GM23248 (cell line): Measurements from ENCODE around the gene SH3BGRL2. TPM values are rescaled to one million over a fixed set of nuclear protein-coding genes. Genes with fewer than 3 reads are reported as not detected.
A peak's percentile ranks its signal among the peaks of the same experiment; 100 is the strongest.

Source experiments
- DNase-seq: peaks from one replicate; pipeline ENCODE4 v3.0.0-alpha.2; 2015
- H2AFZ ChIP-seq: fragments of 200-600 bp; sonication (generic); 2 replicates; pipeline ENCODE4 v1.6.1; 2016; ENCODE audit warnings: antibody characterized with exemption
- H3F3A ChIP-seq: fragments of 200-600 bp; sonication (generic); 2 replicates; pipeline ENCODE4 v1.6.1; 2016; ENCODE audit warnings: mild to moderate bottlenecking, antibody characterized with exemption, mixed run types; ENCODE audit not compliant: insufficient read depth
- H3K27ac ChIP-seq: fragments of 200-600 bp; sonication (generic); 2 replicates; pipeline ENCODE4 v1.5.1; 2016; ENCODE audit warnings: mild to moderate bottlenecking
- H3K27me3 ChIP-seq: fragments of 200-600 bp; sonication (generic); replicated peaks from 2 replicates; pipeline ENCODE4 v1.6.1; 2016; ENCODE audit warnings: mild to moderate bottlenecking; ENCODE audit not compliant: insufficient read depth
- H3K36me3 ChIP-seq: fragments of 200-600 bp; sonication (generic); 2 replicates; pipeline ENCODE4 v1.6.1; 2016; ENCODE audit warnings: low read depth, mild to moderate bottlenecking
- H3K4me1 ChIP-seq: fragments of 200-600 bp; sonication (generic); 2 replicates; pipeline ENCODE4 v1.6.1; 2016; ENCODE audit warnings: mild to moderate bottlenecking; ENCODE audit not compliant: insufficient read depth
- H3K4me2 ChIP-seq: fragments of 200-600 bp; sonication (generic); one replicate; pipeline ENCODE4 v1.6.1; 2016; ENCODE audit warnings: mild to moderate bottlenecking; ENCODE audit not compliant: unreplicated experiment
- H3K4me3 ChIP-seq: fragments of 200-600 bp; sonication (generic); 2 replicates; pipeline ENCODE4 v1.5.1; 2016; ENCODE audit warnings: mild to moderate bottlenecking
- H3K79me2 ChIP-seq: fragments of 200-600 bp; sonication (generic); 2 replicates; pipeline ENCODE4 v1.6.1; 2016; ENCODE audit warnings: mild to moderate bottlenecking; ENCODE audit not compliant: insufficient read depth
- H3K9ac ChIP-seq: fragments of 200-600 bp; sonication (generic); 2 replicates; pipeline ENCODE4 v1.6.1; 2016; ENCODE audit warnings: mild to moderate bottlenecking
- H3K9me2 ChIP-seq: fragments of 200-600 bp; sonication (generic); 2 replicates; pipeline ENCODE4 v1.6.1; 2016; ENCODE audit warnings: mixed run types, mild to moderate bottlenecking, moderate library complexity; ENCODE audit not compliant: insufficient read depth
- H3K9me3 ChIP-seq: fragments of 200-600 bp; sonication (generic); one replicate; pipeline ENCODE4 v1.6.1; 2017; ENCODE audit warnings: low read depth
- H4K20me1 ChIP-seq: fragments of 200-600 bp; sonication (generic); 2 replicates; pipeline ENCODE4 v1.6.0; 2016; ENCODE audit not compliant: insufficient read depth
- EZH2 ChIP-seq: fragments of 200-600 bp; sonication (generic); IDR thresholded peaks from 2 replicates; pipeline ENCODE4 v1.6.1; 2018; ENCODE audit warnings: antibody characterized with exemption, mild to moderate bottlenecking; ENCODE audit not compliant: insufficient read depth, poor library complexity, severe bottlenecking
- EZH2phosphoT487 ChIP-seq: fragments of 200-600 bp; sonication (generic); IDR thresholded peaks from 2 replicates; pipeline ENCODE4 v1.6.1; 2018; ENCODE audit warnings: antibody characterized with exemption, moderate library complexity, mild to moderate bottlenecking, low read depth; ENCODE audit not compliant: insufficient read depth
- WGBS, 2 experiments: methylation state at CpG; one replicate each; pipeline ENCODE4 v1.1.6; 2015 to 2017; ENCODE audit warnings: low lambda C conversion rate in 2 of 2, low coverage in 1 of 2; ENCODE audit errors: missing lambda C conversion rate in 2 of 2; 5-methylcytosine and 5-hydroxymethylcytosine counted together
- in situ Hi-C: fragments of 300-500 bp; cut with MboI; formaldehyde crosslinking; loops from 2 replicates; pipeline ENCODE4 v1.15.0; 2020
- polyA plus RNA-seq: library from polyadenylated mRNA; unstranded; fragments of >200 nt; fragmentation: Nextera tagmentation; extraction: Ambion mirVana; gene quantifications from 2 replicates; pipeline ENCODE4 v1.2.1, GENCODE V29; 2016
- total RNA-seq: library from RNA; depleted of rRNA; stranded (reverse); fragments of >200 nt; shearing (Covaris generic); gene quantifications from 2 replicates; pipeline ENCODE4 v1.2.3, GENCODE V29; 2014; rRNA removed

The SH3BGRL2 gene
- 0.89 and 2.2 TPM in 2 replicates for total RNA-seq
- polyA plus RNA-seq = 1.1 TPM in 2 replicates

DNA sequence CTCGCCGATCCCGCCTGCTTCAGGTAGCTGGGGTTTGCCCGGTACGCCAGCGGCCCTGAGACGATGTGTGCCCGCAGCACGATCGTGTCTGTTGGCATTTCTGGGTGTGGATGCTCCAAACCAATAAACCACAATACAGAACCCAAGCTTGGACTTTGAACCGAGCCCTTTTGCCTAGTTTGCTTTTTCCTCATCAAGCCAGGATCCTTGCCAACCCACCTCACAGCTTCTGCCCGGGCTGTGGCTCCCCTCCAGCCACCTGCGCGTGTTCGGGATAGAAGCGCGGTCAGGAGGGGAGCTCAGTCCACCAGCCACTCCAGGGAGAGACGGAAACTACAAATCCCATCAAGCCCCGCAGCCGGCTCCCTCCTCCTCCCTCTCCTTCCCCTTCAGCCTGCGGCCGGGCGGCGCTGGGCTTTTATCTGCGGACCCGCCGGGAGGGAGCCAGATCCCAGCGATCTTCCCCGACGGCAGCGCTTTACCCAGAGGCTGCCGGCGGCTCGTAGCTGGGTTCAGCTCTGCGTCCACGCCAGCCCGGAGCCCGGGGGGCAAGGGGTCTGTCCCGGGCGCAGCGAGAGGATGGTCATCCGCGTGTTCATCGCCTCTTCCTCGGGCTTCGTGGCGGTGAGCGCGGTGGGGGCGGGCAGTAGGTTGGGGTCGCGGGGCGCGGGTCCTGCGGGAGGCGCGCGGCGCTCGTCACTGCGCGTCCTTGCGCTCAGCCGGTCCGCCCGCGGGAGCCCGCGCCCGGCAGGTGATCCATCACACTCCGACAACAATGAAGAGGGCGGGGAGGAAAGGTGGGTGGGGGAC is at the start of gene SH3BGRL2:
SH3BGRL2 (plus strand) TSS at position 447 of the 810 bp plus-strand sequence; CDS start at position 580, 133 bp downstream.
- peak within 1 kb of the TSS; percentile 90 for H3K4me2 ChIP-seq
- H3K9me3 ChIP-seq = no peaks in the 10 kb centered on the region
- H3K9me2 ChIP-seq = no peaks in the 10 kb centered on the region
- peaks cover 23% of the 10 kb centered on the region for H3K27me3 ChIP-seq
- WGBS, 2 experiments = 2 to 3% methylated on average over 40 to 68 of the region's 72 CpGs
- no peaks in the 10 kb centered on the region for H4K20me1 ChIP-seq
- peak within 1 kb of the TSS; percentile 54 for H3K9ac ChIP-seq
- TF ChIP-seq EZH2 (no peak), EZH2phosphoT487 (no peak)
- peak; percentile 69 for DNase-seq
- H3K79me2 ChIP-seq = no peaks in the 10 kb centered on the region
- H3K4me3 ChIP-seq = peak within 1 kb of the TSS; percentile 91
- peak within 1 kb of the TSS; percentile 96 for H2AFZ ChIP-seq
- no peak within 1 kb of the TSS for H3K27ac ChIP-seq
- no peaks in the 10 kb centered on the region for H3F3A ChIP-seq
- in situ Hi-C loops = no loop called here
- no peaks in the 10 kb centered on the region for H3K4me1 ChIP-seq
- H3K36me3 ChIP-seq = no peaks in the 10 kb centered on the region

- no peak for DNase-seq
- H2AFZ ChIP-seq = no peak overlapping the region
- H3K27ac ChIP-seq = no peak overlapping the region
- H3K27me3 ChIP-seq = no peaks in the 10 kb centered on the region
- no peaks in the 10 kb centered on the region for H3K9me3 ChIP-seq
- H3K4me3 ChIP-seq = no peak overlapping the region
- no peak overlapping the region for H3K9ac ChIP-seq
- H3K36me3 ChIP-seq = no peaks in the 10 kb centered on the region
- no peaks in the 10 kb centered on the region for H4K20me1 ChIP-seq
- no peaks in the 10 kb centered on the region for H3K4me1 ChIP-seq
- H3F3A ChIP-seq = no peaks in the 10 kb centered on the region
- in situ Hi-C loops = no loop called here
- H3K79me2 ChIP-seq = no peaks in the 10 kb centered on the region
- WGBS, 2 experiments = 53 to 57% methylated on average over 2 of the region's 2 CpGs
- H3K9me2 ChIP-seq = no peaks in the 10 kb centered on the region
- no peak for TF ChIP-seq EZH2
- no peak for TF ChIP-seq EZH2phosphoT487
- H3K4me2 ChIP-seq = no peak overlapping the region
These were observed 46.8 kb upstream of the SH3BGRL2 start for GRCh38 chr6:79584332-79584731.

GRCh38 chr6:79586548-79586947 is 44.6 kb upstream of the SH3BGRL2 start:
- no peaks in the 10 kb centered on the region for H3K4me1 ChIP-seq
- no peak overlapping the region for H3K27ac ChIP-seq
- no peaks in the 10 kb centered on the region for H3K79me2 ChIP-seq
- H3K36me3 ChIP-seq = no peaks in the 10 kb centered on the region
- no peaks in the 10 kb centered on the region for H4K20me1 ChIP-seq
- H3K4me3 ChIP-seq = no peak overlapping the region
- H3K27me3 ChIP-seq = no peaks in the 10 kb centered on the region
- H3K9me2 ChIP-seq = no peaks in the 10 kb centered on the region
- H3K9ac ChIP-seq = no peak overlapping the region
- H2AFZ ChIP-seq = no peak overlapping the region
- H3K4me2 ChIP-seq = no peak overlapping the region
- H3K9me3 ChIP-seq = no peaks in the 10 kb centered on the region
- peak; percentile 57 for DNase-seq
- TF ChIP-seq EZH2phosphoT487 (no peak), EZH2 (no peak)
- H3F3A ChIP-seq = no peaks in the 10 kb centered on the region
- in situ Hi-C loops = no loop called here

DNA sequence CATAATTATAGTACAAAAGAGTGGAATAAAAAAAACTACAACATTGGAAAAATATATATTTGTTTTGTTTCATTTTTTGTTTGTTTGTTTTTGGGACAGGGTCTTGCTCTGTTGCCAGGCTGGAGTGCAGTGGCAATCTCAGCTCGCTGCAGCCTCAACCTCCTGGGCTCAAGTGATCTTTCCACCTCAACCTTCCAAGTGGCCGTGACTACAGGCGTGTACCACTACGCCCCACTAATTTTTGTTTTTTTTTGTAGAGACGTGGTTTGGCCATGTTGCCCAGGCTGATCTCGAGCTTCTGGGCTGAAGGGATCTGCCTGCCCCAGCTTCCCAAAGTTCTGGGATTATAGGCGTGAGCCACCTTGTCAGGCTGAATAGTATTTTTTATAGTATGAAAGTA is 41.4 kb upstream of the SH3BGRL2 start:
- Histone ChIP-seq H3K4me3 (no peak overlapping the region), H3F3A (no peaks in the 10 kb centered on the region), H3K36me3 (no peaks in the 10 kb centered on the region), H3K4me1 (no peaks in the 10 kb centered on the region), H3K9me3 (no peaks in the 10 kb centered on the region), H4K20me1 (no peaks in the 10 kb centered on the region), H3K9ac (no peak overlapping the region), H3K79me2 (no peaks in the 10 kb centered on the region), H3K9me2 (no peaks in the 10 kb centered on the region), H2AFZ (no peak overlapping the region), H3K27ac (no peak overlapping the region), H3K4me2 (no peak overlapping the region), H3K27me3 (no peaks in the 10 kb centered on the region)
- no peak for DNase-seq
- no peak for TF ChIP-seq EZH2phosphoT487
- TF ChIP-seq EZH2 = no peak
- in situ Hi-C loops = no loop called here
- WGBS, 2 experiments = 74 to 77% methylated on average over 7 of the region's 7 CpGs
